Sigmoid colon (tissue), 4 donors: ENCODE measurements around the gene ALDH2.

Source experiments
- EP300 ChIP-seq, 4 donors: sonication (generic); formaldehyde crosslinking; IDR thresholded peaks; one replicate each; pipeline ENCODE4 v1.6.1; 2017; ENCODE audit warnings: antibody characterized with exemption in 4 of 4
- POLR2A ChIP-seq, 2 donors: fragments of 450-650 bp; IDR thresholded peaks; one replicate each; pipeline ENCODE4 v1.6.1; 2016; ENCODE audit warnings: antibody characterized with exemption in 2 of 2, mild to moderate bottlenecking in 2 of 2, moderate library complexity in 2 of 2
- POLR2AphosphoS5 ChIP-seq, 4 donors: sonication (generic); formaldehyde crosslinking; IDR thresholded peaks; one replicate each; pipeline ENCODE4 v1.6.1; 2017; ENCODE audit warnings: antibody characterized with exemption in 4 of 4
- TF ChIP-seq, protein P1 (sequence below), 4 experiments: fragments of 450-650 bp in 3 of 4; fragments of 200-600 bp in 1 of 4; IDR thresholded peaks; one replicate each; pipeline ENCODE4 v1.5.1; 2016 to 2019; ENCODE audit warnings: antibody characterized with exemption in 4 of 4, mild to moderate bottlenecking in 3 of 4, moderate library complexity in 2 of 4

DNA sequence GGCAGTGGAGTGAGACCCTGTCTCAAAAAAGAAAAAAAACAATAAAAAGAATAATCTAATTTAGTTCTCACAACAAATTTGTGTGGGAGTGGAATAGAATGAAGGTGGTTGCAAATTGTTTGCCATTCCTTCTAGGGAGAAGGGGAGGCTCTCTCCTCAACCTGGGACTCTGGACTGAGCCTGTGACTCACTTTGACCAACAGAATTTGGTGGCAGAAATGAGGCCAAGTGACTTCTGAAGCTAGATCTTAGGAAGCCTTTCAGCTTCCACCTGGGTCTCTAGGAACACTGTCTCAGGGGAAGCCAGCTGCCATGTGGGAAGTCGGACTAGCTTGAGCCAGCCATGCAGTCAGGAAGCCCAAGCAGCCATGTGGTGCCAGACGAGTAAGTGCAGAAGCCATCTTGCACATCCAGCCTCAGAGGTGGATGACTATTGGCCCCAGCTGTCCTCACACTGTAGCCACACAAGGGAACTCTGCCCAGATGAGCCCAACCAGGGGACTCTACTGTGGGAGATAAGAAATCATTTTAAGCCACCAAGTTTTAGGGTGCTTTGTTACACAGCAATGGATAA is 14.4 kb downstream of the ALDH2 start:
- TF ChIP-seq, protein P1, sequence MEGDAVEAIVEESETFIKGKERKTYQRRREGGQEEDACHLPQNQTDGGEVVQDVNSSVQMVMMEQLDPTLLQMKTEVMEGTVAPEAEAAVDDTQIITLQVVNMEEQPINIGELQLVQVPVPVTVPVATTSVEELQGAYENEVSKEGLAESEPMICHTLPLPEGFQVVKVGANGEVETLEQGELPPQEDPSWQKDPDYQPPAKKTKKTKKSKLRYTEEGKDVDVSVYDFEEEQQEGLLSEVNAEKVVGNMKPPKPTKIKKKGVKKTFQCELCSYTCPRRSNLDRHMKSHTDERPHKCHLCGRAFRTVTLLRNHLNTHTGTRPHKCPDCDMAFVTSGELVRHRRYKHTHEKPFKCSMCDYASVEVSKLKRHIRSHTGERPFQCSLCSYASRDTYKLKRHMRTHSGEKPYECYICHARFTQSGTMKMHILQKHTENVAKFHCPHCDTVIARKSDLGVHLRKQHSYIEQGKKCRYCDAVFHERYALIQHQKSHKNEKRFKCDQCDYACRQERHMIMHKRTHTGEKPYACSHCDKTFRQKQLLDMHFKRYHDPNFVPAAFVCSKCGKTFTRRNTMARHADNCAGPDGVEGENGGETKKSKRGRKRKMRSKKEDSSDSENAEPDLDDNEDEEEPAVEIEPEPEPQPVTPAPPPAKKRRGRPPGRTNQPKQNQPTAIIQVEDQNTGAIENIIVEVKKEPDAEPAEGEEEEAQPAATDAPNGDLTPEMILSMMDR (IDR thresholded peaks at IDR 0.05): no peak
- TF ChIP-seq POLR2A (IDR thresholded peaks at IDR 0.05) (no peak), POLR2AphosphoS5 (IDR thresholded peaks at IDR 0.05) (no peak), EP300 (IDR thresholded peaks at IDR 0.05) (no peak)
